Liver (tissue), 3 donors: ENCODE data around the gene GJC1.

ENCODE experiments used
- ATF3 ChIP-seq: IDR thresholded peaks from 2 replicates; pipeline ENCODE4 v1.6.1; 2016; ENCODE audit warnings: antibody characterized with exemption
- CTCF ChIP-seq: fragments of 150-350 bp; IDR thresholded peaks from 2 replicates; pipeline ENCODE4 v1.5.1; 2017; ENCODE audit warnings: improper control_type of control experiment, low read depth, low read length; ENCODE audit not compliant: missing input control
- EGR1 ChIP-seq, 2 donors: IDR thresholded peaks; 2 replicates each; pipeline ENCODE4 v1.6.1; 2016 to 2018; ENCODE audit warnings: antibody characterized with exemption in 2 of 2, low read depth in 2 of 2
- GABPA ChIP-seq, 2 donors: IDR thresholded peaks in 1 of 2; conservative IDR thresholded peaks in 1 of 2; 2 replicates each; pipeline ENCODE4 v1.6.1; 2016; ENCODE audit warnings: antibody characterized with exemption in 2 of 2, mild to moderate bottlenecking in 1 of 2, moderate library complexity in 1 of 2
- HNF4A ChIP-seq, 2 donors: conservative IDR thresholded peaks; 2 replicates each; pipeline ENCODE4 v1.6.1; 2016; ENCODE audit warnings: antibody characterized with exemption in 2 of 2, mild to moderate bottlenecking in 2 of 2
- JUND ChIP-seq, 2 donors: IDR thresholded peaks; 2 replicates each; pipeline ENCODE4 v1.6.1; 2016; ENCODE audit warnings: antibody characterized with exemption in 2 of 2
- MAX ChIP-seq: IDR thresholded peaks from 2 replicates; pipeline ENCODE4 v1.6.1; 2016; ENCODE audit warnings: antibody characterized with exemption
- RAD21 ChIP-seq, 2 donors: IDR thresholded peaks; 2 replicates each; pipeline ENCODE4 v1.6.1; 2016; ENCODE audit warnings: antibody characterized with exemption in 2 of 2, mild to moderate bottlenecking in 2 of 2
- SP1 ChIP-seq: IDR thresholded peaks from 2 replicates; pipeline ENCODE4 v1.6.1; 2018; ENCODE audit warnings: antibody characterized with exemption, mild to moderate bottlenecking
- YY1 ChIP-seq: IDR thresholded peaks from 2 replicates; pipeline ENCODE4 v1.6.1; 2016; ENCODE audit warnings: antibody characterized with exemption, mild to moderate bottlenecking
- donor health status: healthy.
- donor health status: healthy.

- TF ChIP-seq CTCF: no peak
- no peak for TF ChIP-seq YY1
- no peak for TF ChIP-seq EGR1 (IDR thresholded peaks at IDR 0.05; ENCODE audit: low read depth in 2 of 2)
- no peak for TF ChIP-seq HNF4A (conservative IDR thresholded peaks at IDR 0.05)
- TF ChIP-seq MAX: no peak
- TF ChIP-seq GABPA (IDR thresholded peaks at IDR 0.05 in 1 of 2, conservative IDR thresholded peaks at IDR 0.05 in 1 of 2): no peak
- no peak for TF ChIP-seq ATF3
- no peak for TF ChIP-seq RAD21 (IDR thresholded peaks at IDR 0.05)
- no peak for TF ChIP-seq JUND (IDR thresholded peaks at IDR 0.05)
- no peak for TF ChIP-seq SP1
These were observed 19.9 kb upstream of the GJC1 start for GRCh38 chr17:44850025-44850424.
